HepG2 (cell line): ENCODE data around the gene PITHD1. TPM values are rescaled to one million over a fixed set of nuclear protein-coding genes. Genes with fewer than 3 reads are reported as not detected.
A peak's percentile ranks its signal among the peaks of the same experiment; 100 is the strongest.

Experiments
- EP300 ChIP-seq, 3 experiments: sonication (generic) in 1 of 3; formaldehyde crosslinking in 1 of 3; IDR thresholded peaks; 2 replicates each; pipeline versions ENCODE4 v1.5.1 to v1.6.1; 2011 to 2020; ENCODE audit warnings: low read depth in 2 of 3, low read length in 2 of 3, borderline replicate concordance in 1 of 3, improper control_type of control experiment in 1 of 3, mild to moderate bottlenecking in 1 of 3, missing genetic modification reagents in 1 of 3, moderate library complexity in 1 of 3
- JDP2 ChIP-seq: sonication (generic); formaldehyde crosslinking; IDR thresholded peaks from 2 replicates; pipeline ENCODE4 v1.8.1; 2022; ENCODE audit warnings: missing genetic modification reagents, borderline replicate concordance
- LCORL ChIP-seq, 2 experiments: fragments of 450-650 bp in 1 of 2; sonication (generic) in 1 of 2; formaldehyde crosslinking in 1 of 2; IDR thresholded peaks; 2 replicates each; pipeline versions ENCODE4 v1.5.0 to v1.6.1; 2017 to 2020; ENCODE audit warnings: antibody characterized with exemption in 1 of 2, missing genetic modification reagents in 1 of 2
- MIXL1 ChIP-seq: IDR thresholded peaks from 2 replicates; pipeline ENCODE4 v1.6.1; 2016
- MLLT10 ChIP-seq: sonication (generic); formaldehyde crosslinking; IDR thresholded peaks from 2 replicates; pipeline ENCODE4 v1.4.0; 2020; ENCODE audit warnings: missing genetic modification reagents
- TEAD3 ChIP-seq: optimal IDR thresholded peaks from 2 replicates; pipeline ENCODE3; 2016; ENCODE audit warnings: borderline replicate concordance
- THRA ChIP-seq: sonication (generic); formaldehyde crosslinking; IDR thresholded peaks from 2 replicates; pipeline ENCODE4 v1.4.0; 2020; ENCODE audit warnings: missing genetic modification reagents, borderline replicate concordance
- ZNF460 ChIP-seq: sonication (generic); formaldehyde crosslinking; IDR thresholded peaks from 2 replicates; pipeline ENCODE4 v1.5.1; 2020; ENCODE audit warnings: missing genetic modification reagents, mild to moderate bottlenecking, borderline replicate concordance
- ZNF710 ChIP-seq: sonication (generic); formaldehyde crosslinking; IDR thresholded peaks from 2 replicates; pipeline ENCODE4 v1.5.0; 2020; ENCODE audit warnings: mild to moderate bottlenecking, missing genetic modification reagents, borderline replicate concordance
- ZNF782 ChIP-seq: sonication (generic); formaldehyde crosslinking; IDR thresholded peaks from 2 replicates; pipeline ENCODE4 v1.4.0; 2020; ENCODE audit warnings: missing genetic modification reagents, mild to moderate bottlenecking, borderline replicate concordance
- polyA plus RNA-seq, 8 experiments: library from polyadenylated mRNA; depleted of rRNA in 3 of 8; stranded (reverse) in 7 of 8; unstranded in 1 of 8; fragments of >200 nt; fragmentation: Illumina TruSeq in 4 of 8; extraction: Trizol in 4 of 8; gene quantifications; 2 replicates each; pipeline versions ENCODE4 v1.2.1 to v1.2.3, GENCODE V29; 2011 to 2016; ENCODE audit warnings: low read depth in 4 of 8, missing spikeins in 1 of 8, mixed read lengths in 1 of 8; ENCODE audit not compliant: insufficient read depth in 1 of 8
- total RNA-seq, 5 experiments: library from RNA; depleted of rRNA; stranded (reverse); fragments of >200 nt; fragmentation: Illumina TruSeq; extraction: Trizol; gene quantifications; 2 replicates each; pipeline ENCODE4 v1.2.3, GENCODE V29; 2016; ENCODE audit warnings: low read depth in 1 of 5
- TF ChIP-seq, protein P1 (sequence below): sonication (generic); formaldehyde crosslinking; IDR thresholded peaks from 2 replicates; pipeline ENCODE4 v1.4.0; 2020; ENCODE audit warnings: missing genetic modification reagents
- TF ChIP-seq, protein P2 (sequence below): sonication (generic); formaldehyde crosslinking; IDR thresholded peaks from 2 replicates; pipeline ENCODE4 v1.4.0; 2020; ENCODE audit warnings: missing genetic modification reagents; ENCODE audit errors: not compliant biosample characterization
- TF ChIP-seq, protein P3 (sequence below): sonication (generic); formaldehyde crosslinking; IDR thresholded peaks from 2 replicates; pipeline ENCODE4 v1.8.0; 2022; ENCODE audit warnings: mild to moderate bottlenecking, missing genetic modification reagents, moderate library complexity
- TF ChIP-seq, protein P4 (sequence below): sonication (generic); formaldehyde crosslinking; IDR thresholded peaks from 2 replicates; pipeline ENCODE4 v1.9.0; 2021; ENCODE audit warnings: mild to moderate bottlenecking, missing genetic modification reagents

The PITHD1 gene
- total and polyA plus RNA-seq, 2 of the 13 experiments (the other 11 are each of a cell fraction or from before 2014, with no cell fraction given): 28.0 to 37.3 TPM

DNA sequence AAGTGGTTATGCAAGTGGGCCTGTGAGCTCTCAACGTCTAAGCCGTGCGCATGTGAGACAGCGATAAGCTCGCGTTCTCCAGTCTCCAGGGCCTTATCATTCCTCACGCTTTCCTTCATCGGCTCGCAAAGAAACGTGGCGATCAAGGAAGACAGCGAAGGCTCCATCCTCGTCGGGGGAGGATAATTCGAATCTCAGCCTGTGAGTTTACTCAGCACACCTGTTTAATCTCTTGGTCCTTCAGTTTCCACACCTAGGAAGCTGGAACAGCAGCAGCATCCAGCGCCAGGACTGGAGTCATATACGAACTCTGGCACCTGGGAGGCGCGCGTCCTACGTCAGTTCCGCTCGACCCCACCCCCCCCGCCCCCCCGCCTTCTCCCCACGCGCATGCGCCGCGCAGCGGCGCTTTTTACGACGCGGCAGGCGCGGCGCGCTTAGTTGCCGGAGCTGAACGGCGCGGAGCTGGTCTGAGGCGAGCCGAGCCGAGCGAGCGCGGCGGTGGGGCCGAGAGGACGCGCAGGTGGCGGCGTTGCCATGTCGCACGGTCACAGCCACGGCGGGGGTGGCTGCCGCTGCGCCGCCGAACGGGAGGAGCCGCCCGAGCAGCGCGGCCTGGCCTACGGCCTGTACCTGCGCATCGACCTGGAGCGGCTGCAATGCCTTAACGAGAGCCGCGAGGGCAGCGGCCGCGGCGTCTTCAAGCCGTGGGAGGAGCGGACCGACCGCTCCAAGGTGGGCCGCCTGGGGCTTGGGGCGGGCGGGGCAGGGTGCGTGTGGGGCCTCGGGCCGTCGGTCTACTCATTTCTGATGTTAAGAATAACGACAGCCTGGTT is at the start of gene PITHD1 (continued):
- TF ChIP-seq, protein P1, sequence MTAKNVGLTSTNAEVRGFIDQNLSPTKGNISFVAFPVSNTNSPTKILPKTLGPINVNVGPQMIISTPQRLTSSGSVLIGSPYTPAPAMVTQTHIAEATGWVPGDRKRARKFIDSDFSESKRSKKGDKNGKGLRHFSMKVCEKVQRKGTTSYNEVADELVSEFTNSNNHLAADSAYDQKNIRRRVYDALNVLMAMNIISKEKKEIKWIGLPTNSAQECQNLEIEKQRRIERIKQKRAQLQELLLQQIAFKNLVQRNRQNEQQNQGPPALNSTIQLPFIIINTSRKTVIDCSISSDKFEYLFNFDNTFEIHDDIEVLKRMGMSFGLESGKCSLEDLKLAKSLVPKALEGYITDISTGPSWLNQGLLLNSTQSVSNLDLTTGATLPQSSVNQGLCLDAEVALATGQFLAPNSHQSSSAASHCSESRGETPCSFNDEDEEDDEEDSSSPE (CRISPR knock-in tag): peak; percentile 69
- TF ChIP-seq MIXL1: no peak; the same call in 1 of the 2 replicates
- peak; percentile 84 for TF ChIP-seq ZNF710 (CRISPR knock-in tag)
- peak; percentile 26 for TF ChIP-seq TEAD3 (CRISPR knock-in tag)
- no peak for TF ChIP-seq THRA
- no peak for TF ChIP-seq EP300 (IDR thresholded peaks at IDR 0.05; ENCODE audit: low read depth in 2 of 2, low read length in 2 of 2)
- TF ChIP-seq EP300 (CRISPR knock-in tag; IDR thresholded peaks at IDR 0.05; ENCODE audit: borderline replicate concordance): peak; percentile 16; the same call in 1 of the 2 replicates
- no peak for TF ChIP-seq ZNF460 (CRISPR knock-in tag)
- TF ChIP-seq, protein P2, sequence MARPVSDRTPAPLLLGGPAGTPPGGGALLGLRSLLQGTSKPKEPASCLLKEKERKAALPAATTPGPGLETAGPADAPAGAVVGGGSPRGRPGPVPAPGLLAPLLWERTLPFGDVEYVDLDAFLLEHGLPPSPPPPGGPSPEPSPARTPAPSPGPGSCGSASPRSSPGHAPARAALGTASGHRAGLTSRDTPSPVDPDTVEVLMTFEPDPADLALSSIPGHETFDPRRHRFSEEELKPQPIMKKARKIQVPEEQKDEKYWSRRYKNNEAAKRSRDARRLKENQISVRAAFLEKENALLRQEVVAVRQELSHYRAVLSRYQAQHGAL: no peak
- TF ChIP-seq, protein P3, sequence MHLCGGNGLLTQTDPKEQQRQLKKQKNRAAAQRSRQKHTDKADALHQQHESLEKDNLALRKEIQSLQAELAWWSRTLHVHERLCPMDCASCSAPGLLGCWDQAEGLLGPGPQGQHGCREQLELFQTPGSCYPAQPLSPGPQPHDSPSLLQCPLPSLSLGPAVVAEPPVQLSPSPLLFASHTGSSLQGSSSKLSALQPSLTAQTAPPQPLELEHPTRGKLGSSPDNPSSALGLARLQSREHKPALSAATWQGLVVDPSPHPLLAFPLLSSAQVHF (CRISPR knock-in tag): no peak
- no peak for TF ChIP-seq LCORL (IDR thresholded peaks at IDR 0.05)
- no peak for TF ChIP-seq LCORL (CRISPR knock-in tag; IDR thresholded peaks at IDR 0.05)
- TF ChIP-seq MLLT10: no peak
- no peak for TF ChIP-seq ZNF782 (CRISPR knock-in tag)
- no peak; the same call in 1 of the 2 replicates for TF ChIP-seq JDP2
- TF ChIP-seq, protein P4, sequence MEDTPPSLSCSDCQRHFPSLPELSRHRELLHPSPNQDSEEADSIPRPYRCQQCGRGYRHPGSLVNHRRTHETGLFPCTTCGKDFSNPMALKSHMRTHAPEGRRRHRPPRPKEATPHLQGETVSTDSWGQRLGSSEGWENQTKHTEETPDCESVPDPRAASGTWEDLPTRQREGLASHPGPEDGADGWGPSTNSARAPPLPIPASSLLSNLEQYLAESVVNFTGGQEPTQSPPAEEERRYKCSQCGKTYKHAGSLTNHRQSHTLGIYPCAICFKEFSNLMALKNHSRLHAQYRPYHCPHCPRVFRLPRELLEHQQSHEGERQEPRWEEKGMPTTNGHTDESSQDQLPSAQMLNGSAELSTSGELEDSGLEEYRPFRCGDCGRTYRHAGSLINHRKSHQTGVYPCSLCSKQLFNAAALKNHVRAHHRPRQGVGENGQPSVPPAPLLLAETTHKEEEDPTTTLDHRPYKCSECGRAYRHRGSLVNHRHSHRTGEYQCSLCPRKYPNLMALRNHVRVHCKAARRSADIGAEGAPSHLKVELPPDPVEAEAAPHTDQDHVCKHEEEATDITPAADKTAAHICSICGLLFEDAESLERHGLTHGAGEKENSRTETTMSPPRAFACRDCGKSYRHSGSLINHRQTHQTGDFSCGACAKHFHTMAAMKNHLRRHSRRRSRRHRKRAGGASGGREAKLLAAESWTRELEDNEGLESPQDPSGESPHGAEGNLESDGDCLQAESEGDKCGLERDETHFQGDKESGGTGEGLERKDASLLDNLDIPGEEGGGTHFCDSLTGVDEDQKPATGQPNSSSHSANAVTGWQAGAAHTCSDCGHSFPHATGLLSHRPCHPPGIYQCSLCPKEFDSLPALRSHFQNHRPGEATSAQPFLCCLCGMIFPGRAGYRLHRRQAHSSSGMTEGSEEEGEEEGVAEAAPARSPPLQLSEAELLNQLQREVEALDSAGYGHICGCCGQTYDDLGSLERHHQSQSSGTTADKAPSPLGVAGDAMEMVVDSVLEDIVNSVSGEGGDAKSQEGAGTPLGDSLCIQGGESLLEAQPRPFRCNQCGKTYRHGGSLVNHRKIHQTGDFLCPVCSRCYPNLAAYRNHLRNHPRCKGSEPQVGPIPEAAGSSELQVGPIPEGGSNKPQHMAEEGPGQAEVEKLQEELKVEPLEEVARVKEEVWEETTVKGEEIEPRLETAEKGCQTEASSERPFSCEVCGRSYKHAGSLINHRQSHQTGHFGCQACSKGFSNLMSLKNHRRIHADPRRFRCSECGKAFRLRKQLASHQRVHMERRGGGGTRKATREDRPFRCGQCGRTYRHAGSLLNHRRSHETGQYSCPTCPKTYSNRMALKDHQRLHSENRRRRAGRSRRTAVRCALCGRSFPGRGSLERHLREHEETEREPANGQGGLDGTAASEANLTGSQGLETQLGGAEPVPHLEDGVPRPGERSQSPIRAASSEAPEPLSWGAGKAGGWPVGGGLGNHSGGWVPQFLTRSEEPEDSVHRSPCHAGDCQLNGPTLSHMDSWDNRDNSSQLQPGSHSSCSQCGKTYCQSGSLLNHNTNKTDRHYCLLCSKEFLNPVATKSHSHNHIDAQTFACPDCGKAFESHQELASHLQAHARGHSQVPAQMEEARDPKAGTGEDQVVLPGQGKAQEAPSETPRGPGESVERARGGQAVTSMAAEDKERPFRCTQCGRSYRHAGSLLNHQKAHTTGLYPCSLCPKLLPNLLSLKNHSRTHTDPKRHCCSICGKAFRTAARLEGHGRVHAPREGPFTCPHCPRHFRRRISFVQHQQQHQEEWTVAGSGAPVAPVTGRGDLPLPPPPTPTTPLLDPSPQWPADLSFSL: no peak
